H1 (cell line): ENCODE results near the gene CHSY3. TPM values are rescaled to one million over a fixed set of nuclear protein-coding genes. Genes with fewer than 3 reads are reported as not detected.

ENCODE experiments used
- CTCF ChIA-PET: fragments of 300-600 bp; sonication (Branson Sonifier 250); formaldehyde crosslinking; loops from one replicate; lab custom pipeline; 2021; ENCODE audit not compliant: partially characterized antibody; lab: Charles Lee
- POLR2A ChIA-PET: fragments of 300-600 bp; sonication (Branson Sonifier 250); formaldehyde crosslinking; loops from one replicate; lab custom pipeline; 2021; ENCODE audit warnings: inconsistent platforms; ENCODE audit not compliant: partially characterized antibody; lab: Charles Lee
- DNase-seq, 2 experiments: peaks; one replicate each; pipeline versions ENCODE4 v3.0.0 to v3.0.0-alpha.2; 2010 to 2022; ENCODE audit warnings: low spot score in 2 of 2, low read depth in 1 of 2, mixed read lengths in 1 of 2
- FAIRE-seq: peaks from 2 replicates; lab custom pipeline; 2011; peaks lifted over from hg19 to GRCh38; lab: Jason Lieb, UNC
- H2AFZ ChIP-seq: 2 replicates; pipeline ENCODE4 v1.8.1; 2012; ENCODE audit warnings: low read length, inconsistent platforms
- H2AK5ac ChIP-seq: 2 replicates; pipeline ENCODE4 v1.6.1; 2013; ENCODE audit warnings: low read depth, low read length
- H2BK120ac ChIP-seq: replicated peaks from 2 replicates; pipeline ENCODE3; 2013; ENCODE audit warnings: low read depth, low read length, inconsistent platforms
- H2BK12ac ChIP-seq: 2 replicates; pipeline ENCODE4 v1.6.1; 2013; ENCODE audit warnings: low read depth, low read length
- H2BK15ac ChIP-seq: 2 replicates; pipeline ENCODE4 v1.6.1; 2013; ENCODE audit warnings: low read length
- H2BK20ac ChIP-seq: 2 replicates; pipeline ENCODE4 v1.6.1; 2013; ENCODE audit warnings: low read length
- H2BK5ac ChIP-seq: 2 replicates; pipeline ENCODE4 v1.6.1; 2013; ENCODE audit warnings: low read depth, low read length
- H3K14ac ChIP-seq: 2 replicates; pipeline ENCODE4 v1.6.1; 2013; ENCODE audit warnings: inconsistent platforms; ENCODE audit not compliant: insufficient read length
- H3K18ac ChIP-seq: 2 replicates; pipeline ENCODE4 v1.6.1; 2013; ENCODE audit warnings: low read length; ENCODE audit errors: extremely low read depth
- H3K23ac ChIP-seq: 2 replicates; pipeline ENCODE4 v1.6.1; 2013; ENCODE audit warnings: inconsistent platforms; ENCODE audit not compliant: insufficient read length
- H3K23me2 ChIP-seq: 2 replicates; pipeline ENCODE4 v1.6.1; 2013; ENCODE audit warnings: low read depth, low read length
- H3K27ac ChIP-seq: 2 replicates; pipeline ENCODE4 v1.6.1; 2011; ENCODE audit warnings: low read depth, low read length, inconsistent platforms
- H3K27me3 ChIP-seq, 4 experiments: replicated peaks in 1 of 4; 1 replicate in 1 of 4; 2 replicates in 3 of 4; pipeline versions ENCODE4 v1.6.1 to v1.8.1; 2011 to 2013; ENCODE audit warnings: low read length in 3 of 4, mild to moderate bottlenecking in 3 of 4, inconsistent platforms in 2 of 4, mixed read lengths in 2 of 4, moderate library complexity in 1 of 4; ENCODE audit not compliant: control insufficient read depth in 3 of 4, insufficient read depth in 3 of 4; ENCODE audit errors: extremely low read depth in 1 of 4
- H3K36me3 ChIP-seq, 4 experiments: 2 replicates each; pipeline versions ENCODE4 v1.6.1 to v1.8.1; 2011 to 2013; ENCODE audit warnings: mild to moderate bottlenecking in 4 of 4, low read length in 3 of 4, moderate library complexity in 2 of 4, control low read depth in 1 of 4, inconsistent platforms in 1 of 4; ENCODE audit not compliant: insufficient read depth in 4 of 4, control insufficient read depth in 2 of 4
- H3K4ac ChIP-seq: replicated peaks from 2 replicates; pipeline ENCODE3; 2013; ENCODE audit warnings: low read length, low read depth, mixed read lengths, inconsistent platforms; ENCODE audit not compliant: insufficient read length
- H3K4me1 ChIP-seq, 4 experiments: replicated peaks in 1 of 4; 1 replicate in 1 of 4; 2 replicates in 3 of 4; pipeline versions ENCODE4 v1.6.1 to v1.8.1; 2011 to 2013; ENCODE audit warnings: low read length in 3 of 4, inconsistent platforms in 2 of 4, mixed read lengths in 1 of 4; ENCODE audit not compliant: insufficient read depth in 4 of 4, control insufficient read depth in 3 of 4
- H3K4me2 ChIP-seq, 2 experiments: 2 replicates each; pipeline versions ENCODE4 v1.6.1 to v1.8.1; 2011 to 2013; ENCODE audit warnings: low read depth in 2 of 2, low read length in 2 of 2, control low read depth in 1 of 2, inconsistent platforms in 1 of 2, mild to moderate bottlenecking in 1 of 2; ENCODE audit not compliant: insufficient read depth in 1 of 2
- H3K4me3 ChIP-seq, 4 experiments: fragments of 200-600, 300-600 bp in 1 of 4; sonication (generic), shearing (Covaris generic), sonication (Bioruptor Twin) in 1 of 4; 2 replicates each; pipeline versions ENCODE4 v1.5.1 to v1.8.1; 2011 to 2016; ENCODE audit warnings: low read length in 4 of 4, low read depth in 3 of 4, control low read depth in 2 of 4, inconsistent platforms in 2 of 4, mild to moderate bottlenecking in 2 of 4, mixed read lengths in 1 of 4, moderate library complexity in 1 of 4; ENCODE audit not compliant: insufficient read depth in 2 of 4; ENCODE audit errors: extremely low read depth in 1 of 4
- H3K56ac ChIP-seq: replicated peaks from 2 replicates; pipeline ENCODE3; 2013; ENCODE audit warnings: low read depth, mild to moderate bottlenecking, mixed read lengths, low read length, inconsistent platforms; ENCODE audit not compliant: insufficient read length
- H3K79me1 ChIP-seq: 2 replicates; pipeline ENCODE4 v1.6.1; 2013; ENCODE audit warnings: low read depth, low read length, control low read depth
- H3K79me2 ChIP-seq, 2 experiments: 2 replicates each; pipeline versions ENCODE4 v1.6.1 to v1.8.1; 2012 to 2013; ENCODE audit warnings: low read length in 2 of 2, mild to moderate bottlenecking in 2 of 2, inconsistent platforms in 1 of 2; ENCODE audit not compliant: insufficient read depth in 2 of 2, control insufficient read depth in 1 of 2
- H3K9ac ChIP-seq, 4 experiments: replicated peaks in 1 of 4; 1 replicate in 1 of 4; 2 replicates in 3 of 4; pipeline versions ENCODE4 v1.6.1 to v1.8.1; 2011 to 2013; ENCODE audit warnings: low read depth in 3 of 4, low read length in 3 of 4, control low read depth in 2 of 4, mild to moderate bottlenecking in 2 of 4, moderate library complexity in 2 of 4, inconsistent platforms in 1 of 4; ENCODE audit errors: extremely low read depth in 1 of 4
- H3K9me3 ChIP-seq, 2 experiments: 2 replicates each; pipeline versions ENCODE4 v1.6.1 to v1.8.1; 2012 to 2013; ENCODE audit warnings: mild to moderate bottlenecking in 2 of 2, moderate library complexity in 2 of 2, control low read depth in 1 of 2, inconsistent platforms in 1 of 2, low read depth in 1 of 2, low read length in 1 of 2, mixed read lengths in 1 of 2; ENCODE audit not compliant: insufficient read depth in 2 of 2
- H4K20me1 ChIP-seq, 2 experiments: replicated peaks in 1 of 2; 2 replicates each; pipeline versions ENCODE3 to v1.8.1; 2011 to 2013; ENCODE audit warnings: inconsistent platforms in 2 of 2, low read length in 2 of 2, mild to moderate bottlenecking in 1 of 2; ENCODE audit not compliant: insufficient read depth in 2 of 2, control insufficient read depth in 1 of 2
- H4K5ac ChIP-seq: 2 replicates; pipeline ENCODE4 v1.6.1; 2013; ENCODE audit warnings: low read length, low read depth, mixed read lengths, inconsistent platforms; ENCODE audit not compliant: insufficient read length
- H4K8ac ChIP-seq: 2 replicates; pipeline ENCODE4 v1.8.0; 2013; ENCODE audit warnings: mild to moderate bottlenecking, moderate library complexity, low read length, inconsistent platforms; ENCODE audit not compliant: insufficient read depth; ENCODE audit errors: extremely low read depth
- H4K91ac ChIP-seq: replicated peaks from 2 replicates; pipeline ENCODE3; 2013; ENCODE audit warnings: low read length, mixed read lengths, inconsistent platforms; ENCODE audit not compliant: insufficient read length
- EZH2 ChIP-seq: fragments of 200-600 bp; sonication (generic); IDR thresholded peaks from 2 replicates; pipeline ENCODE4 v1.7.1; 2012; ENCODE audit warnings: low read depth, mild to moderate bottlenecking, moderate library complexity, low read length, inconsistent platforms; ENCODE audit not compliant: severe bottlenecking
- GTF2F1 ChIP-seq: IDR thresholded peaks from 2 replicates; pipeline ENCODE4 v1.6.1; 2012; ENCODE audit warnings: low read depth, low read length, improper control_type of control experiment, borderline replicate concordance
- SP2 ChIP-seq: IDR thresholded peaks from 2 replicates; pipeline ENCODE4 v1.6.1; 2012; ENCODE audit warnings: mild to moderate bottlenecking, low read length, inconsistent platforms
- TEAD4 ChIP-seq: IDR thresholded peaks from 2 replicates; pipeline ENCODE4 v1.6.1; 2012; ENCODE audit warnings: low read depth, low read length, inconsistent platforms, mixed read lengths
- WGBS, 2 experiments: shearing (Covaris generic) in 1 of 2; methylation state at CpG; one replicate each; pipeline versions ENCODE4 v1.1.6 to v1.1.7; 2013 to 2015; ENCODE audit warnings: low lambda C conversion rate in 2 of 2, mixed read lengths in 2 of 2, inconsistent platforms in 1 of 2, low coverage in 1 of 2, missing lambda C conversion rate in 1 of 2; ENCODE audit not compliant: insufficient replicate concordance in 2 of 2, insufficient coverage in 1 of 2, insufficient read length in 1 of 2; ENCODE audit errors: extremely low coverage in 1 of 2, missing lambda C conversion rate in 1 of 2; 5-methylcytosine and 5-hydroxymethylcytosine counted together
- polyA plus RNA-seq, 7 experiments: library from polyadenylated mRNA; depleted of rRNA in 3 of 7; stranded (reverse) in 5 of 7; unstranded in 2 of 7; fragments of >200 nt in 5 of 7; fragments of 200-250 nt in 2 of 7; gene quantifications; 1 replicate in 5 of 7; 2 replicates in 1 of 7; 4 replicates in 1 of 7; pipeline versions ENCODE4 v1.2.1 to v1.2.3, GENCODE V29; 2011 to 2013; ENCODE audit warnings: missing spikeins in 2 of 7, mixed read lengths in 2 of 7
- total RNA-seq: library from RNA; stranded (reverse); fragmentation: NEBNext Ultra II Directional; extraction: Animal tissue kit (Norgen Biotek cat#: 25700); gene quantifications from 2 replicates; pipeline ENCODE4 v1.2.1, GENCODE V29; 2021

CHSY3 gene
- total and polyA plus RNA-seq, 2 of the 8 experiments (the other 6 are each of a cell fraction or from before 2014, with no cell fraction given) = 0.24 to 1.8 TPM

DNA sequence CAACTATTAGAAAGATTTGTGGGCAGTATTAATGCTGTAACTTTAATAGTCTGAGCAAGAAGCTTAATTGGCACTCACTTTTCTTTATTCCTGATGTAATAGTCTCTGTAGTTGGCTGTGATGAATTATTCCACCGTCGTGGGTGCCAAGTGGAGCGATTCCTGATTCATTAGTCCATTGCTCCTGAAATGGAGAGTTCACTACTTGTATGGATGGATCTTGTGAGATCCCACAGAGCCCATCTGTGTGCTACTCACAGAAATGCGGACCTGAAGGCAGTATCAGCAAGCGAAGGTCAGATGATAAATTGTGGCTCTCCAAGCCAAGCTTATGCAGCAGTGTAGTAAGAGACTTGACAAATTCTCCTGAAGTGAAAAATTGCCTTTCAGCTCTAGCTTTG lies 212.2 kb downstream of the CHSY3 start:
- no peaks in the 10 kb centered on the region for H3K23me2 ChIP-seq
- H4K8ac ChIP-seq = no peak overlapping the region
- no peak overlapping the region for H2BK12ac ChIP-seq
- ChIA-PET CTCF (interaction anchor here (0.6 to 3.2 kb wide), 9 partner anchors 8 to 993 kb away, joined by 3 to 12 read pairs (median 3); no protein-coding TSS in a partner anchor), POLR2A (no interaction called here)
- no peak for DNase-seq
- H4K5ac ChIP-seq = no peak overlapping the region
- no peak overlapping the region for H3K4me3 ChIP-seq
- peaks cover 0 to 1% (median 0%) of the 10 kb centered on the region in 4 experiments; a peak in 1 of 7 replicates for H3K27me3 ChIP-seq
- no peak overlapping the region for H3K27ac ChIP-seq
- no peak overlapping the region for H2AK5ac ChIP-seq
- no peaks in the 10 kb centered on the region for H4K20me1 ChIP-seq
- H3K18ac ChIP-seq = no peak overlapping the region
- no peak overlapping the region for H3K56ac ChIP-seq
- H2AFZ ChIP-seq = no peak overlapping the region
- no peak overlapping the region for H2BK20ac ChIP-seq
- H2BK120ac ChIP-seq = no peak overlapping the region
- no peak overlapping the region for H3K23ac ChIP-seq
- no peak overlapping the region for H3K4ac ChIP-seq
- no peak overlapping the region for H3K4me2 ChIP-seq
- H3K79me1 ChIP-seq = no peaks in the 10 kb centered on the region
- H2BK5ac ChIP-seq = no peak overlapping the region
- 91% methylated on average over 5 of the region's 5 CpGs; no CpG with 5 or more reads in 1 of the 2 experiments for WGBS, 2 experiments
- no peak overlapping the region for H3K14ac ChIP-seq
- H3K9ac ChIP-seq = no peak overlapping the region
- H3K79me2 ChIP-seq = no peaks in the 10 kb centered on the region
- no peaks in the 10 kb centered on the region for H3K9me3 ChIP-seq
- no peaks in the 10 kb centered on the region for H3K4me1 ChIP-seq
- no peaks in the 10 kb centered on the region for H3K36me3 ChIP-seq
- H2BK15ac ChIP-seq = no peak overlapping the region
- no peak overlapping the region for H4K91ac ChIP-seq
- FAIRE-seq = no peak
- TF ChIP-seq GTF2F1 (no peak), TEAD4 (no peak), EZH2 (no peak), SP2 (no peak)
